ENCODE data around the gene SLC35B2. TPM values are rescaled to one million over a fixed set of nuclear protein-coding genes. Genes with fewer than 3 reads are reported as not detected.
A peak's percentile ranks its signal among the peaks of the same experiment; 100 is the strongest.

The SLC35B2 gene
- total RNA-seq, 2 donors from 2014 or later = 42.7 to 52.2 TPM

DNA sequence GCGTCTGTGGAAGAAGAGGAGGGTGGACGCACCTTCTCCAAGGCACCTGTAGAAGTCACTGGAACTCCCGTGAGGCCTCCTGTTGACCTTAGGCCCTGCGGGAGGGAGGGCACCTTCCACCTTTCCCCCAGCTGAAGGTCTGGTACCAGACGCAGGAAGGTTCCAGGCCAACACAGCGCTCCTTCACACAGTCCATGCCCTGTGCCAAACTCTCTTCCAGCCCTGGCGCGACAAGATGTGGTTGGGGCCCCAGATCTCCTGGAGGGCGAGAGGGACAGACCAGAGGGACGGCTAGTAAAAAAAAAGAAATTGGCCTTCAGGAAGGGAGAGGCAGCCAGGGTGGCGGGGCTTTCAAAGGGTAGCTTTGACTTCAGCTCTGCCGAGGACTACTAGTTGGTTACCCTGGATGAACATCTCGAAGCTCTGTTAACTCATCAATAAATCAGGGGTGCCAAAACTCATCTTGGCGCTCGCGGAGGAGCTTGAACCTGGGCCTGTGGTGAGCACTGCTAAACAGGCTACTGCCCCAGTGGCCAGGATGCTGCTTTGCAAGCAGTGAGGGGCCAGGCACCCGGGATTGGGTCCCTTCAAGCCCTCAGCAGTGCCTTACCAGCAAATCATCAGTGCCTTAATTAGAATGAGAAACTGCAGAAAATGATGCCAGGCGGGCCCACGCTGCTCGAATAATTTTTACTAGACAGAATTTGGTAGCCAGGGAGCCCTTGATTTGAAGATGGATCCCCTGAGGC is 40.9 kb upstream of the SLC35B2 start:
- Histone ChIP-seq H3K4me3 (no peak overlapping the region), H3K9ac (ENCODE audit: low read depth in 2 of 2, low read length in 2 of 2) (no peak overlapping the region), H3K4me1 (peaks cover 11% of the 10 kb centered on the region), H3K9me3 (no peaks in the 10 kb centered on the region), H3K36me3 (no peaks in the 10 kb centered on the region), H3K27ac (no peak overlapping the region), H3K27me3 (peaks cover 32% of the 10 kb centered on the region)
- TF ChIP-seq CTCF (IDR thresholded peaks at IDR 0.05) = no peak
- DNase-seq = no peak
- intact Hi-C loops (cut with DNase I) = no loop called here

GRCh38 chr6:44297063-44298038 is 40.0 kb upstream of the SLC35B2 start:
- no peaks in the 10 kb centered on the region for H3K9me3 ChIP-seq
- H3K9ac ChIP-seq (ENCODE audit: low read depth in 2 of 2, low read length in 2 of 2) = peak overlapping the region in 1 of 2 donors; percentile 24
- peak; percentile 32 for DNase-seq
- intact Hi-C loops (cut with DNase I) = no loop called here
- no peak overlapping the region for H3K27ac ChIP-seq
- H3K4me3 ChIP-seq = peak overlapping the region; percentile 40
- H3K4me1 ChIP-seq = peaks cover 11% of the 10 kb centered on the region
- peaks cover 32% of the 10 kb centered on the region for H3K27me3 ChIP-seq
- TF ChIP-seq CTCF (IDR thresholded peaks at IDR 0.05) = no peak
- H3K36me3 ChIP-seq = no peaks in the 10 kb centered on the region

- H3K4me1 ChIP-seq = peaks cover 11% of the 10 kb centered on the region
- TF ChIP-seq CTCF (IDR thresholded peaks at IDR 0.05) = no peak
- H3K27ac ChIP-seq = no peak overlapping the region
- intact Hi-C loops (cut with DNase I) = no loop called here
- DNase-seq = no peak
- no peaks in the 10 kb centered on the region for H3K9me3 ChIP-seq
- no peak overlapping the region for H3K9ac ChIP-seq (ENCODE audit: low read depth in 2 of 2, low read length in 2 of 2)
- no peak overlapping the region for H3K4me3 ChIP-seq
- H3K36me3 ChIP-seq = no peaks in the 10 kb centered on the region
- H3K27me3 ChIP-seq = peaks cover 32% of the 10 kb centered on the region
These were observed 37.8 kb upstream of the SLC35B2 start for GRCh38 chr6:44294832-44295791.

DNA sequence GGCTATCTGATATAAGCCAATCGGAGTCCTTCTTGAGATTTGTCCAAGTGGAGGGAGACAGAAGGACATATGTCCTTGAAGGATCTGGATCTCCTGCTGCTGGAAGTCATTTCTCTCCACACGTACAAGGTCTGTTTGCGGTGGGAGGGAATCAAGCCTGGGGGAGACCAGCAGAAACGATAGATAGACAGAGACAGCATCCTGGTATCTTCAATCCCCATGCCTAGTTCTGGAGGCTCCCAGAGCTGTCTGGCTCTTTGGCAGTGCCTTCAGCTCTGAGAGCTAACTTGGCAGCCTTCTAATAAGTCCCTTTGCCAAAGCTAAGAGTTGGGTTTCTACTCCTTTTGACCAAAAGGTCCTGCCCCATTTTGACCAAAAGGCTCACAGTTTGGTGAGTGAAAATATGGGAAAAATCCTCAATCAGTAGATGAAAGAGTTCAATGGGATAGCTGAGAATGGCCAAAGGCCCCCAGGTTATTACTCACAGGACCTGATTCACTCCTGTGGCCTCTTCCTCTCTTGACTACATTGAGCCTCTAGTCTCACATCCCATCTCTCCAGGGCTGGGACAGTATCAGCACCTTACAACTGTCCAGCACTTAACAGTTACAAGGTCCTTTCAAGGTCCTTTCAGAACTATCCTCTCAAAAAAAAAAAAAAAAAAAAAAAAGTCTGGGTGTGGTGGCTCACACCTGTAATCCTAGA is 35.5 kb upstream of the SLC35B2 start:
- H3K4me1 ChIP-seq = peaks cover 9% of the 10 kb centered on the region
- no peak overlapping the region for H3K27ac ChIP-seq
- H3K4me3 ChIP-seq = no peak overlapping the region
- no peak for TF ChIP-seq CTCF (IDR thresholded peaks at IDR 0.05)
- no peaks in the 10 kb centered on the region for H3K9me3 ChIP-seq
- H3K9ac ChIP-seq (ENCODE audit: low read depth in 2 of 2, low read length in 2 of 2) = no peak overlapping the region
- H3K36me3 ChIP-seq = no peaks in the 10 kb centered on the region
- peaks cover 33% of the 10 kb centered on the region for H3K27me3 ChIP-seq
- intact Hi-C loops (cut with DNase I) = no loop called here
- DNase-seq = no peak

Measured in colonic mucosa (tissue), 4 donors.